ENCODE results near the gene CYFIP2. TPM values are rescaled to one million over a fixed set of nuclear protein-coding genes. Genes with fewer than 3 reads are reported as not detected.
A peak's percentile ranks its signal among the peaks of the same experiment; 100 is the strongest.

Gene CYFIP2
- polyA plus RNA-seq, 1 donor from 2014 or later = 59.7 TPM

DNA sequence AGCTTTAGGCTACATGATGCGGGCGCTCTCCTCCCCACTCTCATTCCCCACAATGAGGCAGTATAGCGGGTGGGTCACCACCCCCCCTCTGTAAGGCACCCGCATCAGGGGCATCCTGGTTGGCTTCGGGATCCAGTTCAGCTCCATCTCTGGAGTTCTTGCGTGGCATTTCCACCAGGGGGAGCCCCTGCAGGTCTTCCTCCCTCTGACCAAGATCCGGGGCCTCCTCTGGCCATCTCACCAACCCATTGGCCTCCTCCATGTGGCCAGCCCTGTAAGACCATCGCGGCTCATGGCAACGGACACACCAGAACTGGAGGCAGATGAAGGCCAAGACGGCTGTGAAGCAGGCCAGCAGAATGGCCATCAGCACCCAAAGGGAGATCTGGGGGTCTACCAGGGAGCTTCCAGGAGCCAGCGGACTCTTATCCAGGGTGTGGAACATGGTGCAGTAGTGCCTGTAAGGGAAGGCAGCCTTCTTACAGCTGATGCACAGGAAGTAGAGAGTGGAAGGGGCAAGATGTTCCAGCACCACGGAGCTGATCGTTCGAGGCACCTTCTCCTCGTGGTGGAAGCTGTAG is 77.0 kb downstream of the CYFIP2 start:
- H3K9ac ChIP-seq (ENCODE audit: low read length) = no peak overlapping the region
- peaks cover 19% of the 10 kb centered on the region for H3K36me3 ChIP-seq (ENCODE audit: insufficient read depth, low read length)

DNA sequence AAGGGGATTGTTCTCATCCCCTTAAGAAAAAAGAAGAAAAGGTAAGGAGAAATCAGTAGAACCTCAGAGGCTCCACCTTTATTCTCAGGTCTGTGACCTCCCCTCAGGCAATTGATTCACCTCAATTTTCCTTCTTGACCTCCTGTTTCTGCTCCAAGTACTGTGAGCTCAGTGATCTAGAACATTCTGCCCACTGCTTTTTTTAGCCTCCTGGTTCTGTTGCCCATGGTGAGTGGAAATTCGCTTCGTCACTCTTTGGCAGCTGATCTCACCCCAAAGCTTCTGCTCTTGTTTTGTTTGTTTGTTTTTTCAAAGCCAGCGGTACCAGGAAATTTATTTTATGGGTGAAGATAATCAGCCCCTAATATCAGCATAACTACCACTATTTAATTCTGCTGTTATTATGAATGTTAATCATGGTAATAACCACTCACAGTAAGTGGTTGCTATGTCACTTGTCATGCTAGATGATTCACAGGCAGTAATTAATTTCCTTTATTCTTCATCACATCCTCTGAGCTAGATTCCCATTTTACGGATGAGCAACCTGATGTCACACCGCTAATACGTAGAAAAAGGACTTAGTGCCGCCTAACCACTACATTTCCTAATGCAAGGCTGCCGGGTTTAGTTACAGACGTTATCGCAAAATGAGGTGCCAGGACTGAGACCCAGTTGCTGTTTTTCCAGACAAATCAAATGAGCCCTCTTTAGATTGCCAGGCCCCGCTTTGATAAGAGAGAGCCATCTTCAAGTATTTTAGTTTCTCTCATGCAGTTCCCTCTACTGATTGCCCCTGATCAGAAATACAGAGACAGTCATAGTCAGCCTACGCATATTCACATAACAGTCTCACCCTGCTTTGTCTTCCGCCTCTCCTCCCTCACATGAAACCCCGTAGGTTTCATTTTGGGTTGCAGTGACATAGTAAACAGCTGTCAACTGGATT is 78.2 kb downstream of the CYFIP2 start:
- TF ChIP-seq TAF1 (IDR thresholded peaks at IDR 0.05; ENCODE audit: low read depth) (no peak), CTCF (IDR thresholded peaks at IDR 0.05; ENCODE audit: poor library complexity, severe bottlenecking) (no peak), MXI1 (conservative IDR thresholded peaks at IDR 0.05; ENCODE audit: poor library complexity, severe bottlenecking) (no peak), RAD21 (conservative IDR thresholded peaks at IDR 0.05) (no peak), EZH2 (IDR thresholded peaks at IDR 0.05; ENCODE audit: borderline replicate concordance, insufficient read depth, low read length, poor library complexity, severe bottlenecking) (no peak), POLR2AphosphoS5 (IDR thresholded peaks at IDR 0.05) (no peak), SMC3 (conservative IDR thresholded peaks at IDR 0.05; ENCODE audit: poor library complexity) (no peak), EP300 (conservative IDR thresholded peaks at IDR 0.05; ENCODE audit: poor library complexity, severe bottlenecking) (no peak)
- TF ChIP-seq, protein P1, sequence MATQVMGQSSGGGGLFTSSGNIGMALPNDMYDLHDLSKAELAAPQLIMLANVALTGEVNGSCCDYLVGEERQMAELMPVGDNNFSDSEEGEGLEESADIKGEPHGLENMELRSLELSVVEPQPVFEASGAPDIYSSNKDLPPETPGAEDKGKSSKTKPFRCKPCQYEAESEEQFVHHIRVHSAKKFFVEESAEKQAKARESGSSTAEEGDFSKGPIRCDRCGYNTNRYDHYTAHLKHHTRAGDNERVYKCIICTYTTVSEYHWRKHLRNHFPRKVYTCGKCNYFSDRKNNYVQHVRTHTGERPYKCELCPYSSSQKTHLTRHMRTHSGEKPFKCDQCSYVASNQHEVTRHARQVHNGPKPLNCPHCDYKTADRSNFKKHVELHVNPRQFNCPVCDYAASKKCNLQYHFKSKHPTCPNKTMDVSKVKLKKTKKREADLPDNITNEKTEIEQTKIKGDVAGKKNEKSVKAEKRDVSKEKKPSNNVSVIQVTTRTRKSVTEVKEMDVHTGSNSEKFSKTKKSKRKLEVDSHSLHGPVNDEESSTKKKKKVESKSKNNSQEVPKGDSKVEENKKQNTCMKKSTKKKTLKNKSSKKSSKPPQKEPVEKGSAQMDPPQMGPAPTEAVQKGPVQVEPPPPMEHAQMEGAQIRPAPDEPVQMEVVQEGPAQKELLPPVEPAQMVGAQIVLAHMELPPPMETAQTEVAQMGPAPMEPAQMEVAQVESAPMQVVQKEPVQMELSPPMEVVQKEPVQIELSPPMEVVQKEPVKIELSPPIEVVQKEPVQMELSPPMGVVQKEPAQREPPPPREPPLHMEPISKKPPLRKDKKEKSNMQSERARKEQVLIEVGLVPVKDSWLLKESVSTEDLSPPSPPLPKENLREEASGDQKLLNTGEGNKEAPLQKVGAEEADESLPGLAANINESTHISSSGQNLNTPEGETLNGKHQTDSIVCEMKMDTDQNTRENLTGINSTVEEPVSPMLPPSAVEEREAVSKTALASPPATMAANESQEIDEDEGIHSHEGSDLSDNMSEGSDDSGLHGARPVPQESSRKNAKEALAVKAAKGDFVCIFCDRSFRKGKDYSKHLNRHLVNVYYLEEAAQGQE (IDR thresholded peaks at IDR 0.05; ENCODE audit: borderline replicate concordance) = no peak
- peak overlapping the region; percentile 78 for H3K27ac ChIP-seq (ENCODE audit: low read length)
- no peaks in the 10 kb centered on the region for H3K27me3 ChIP-seq (ENCODE audit: insufficient read depth, low read depth, low read length)
- H3K9me3 ChIP-seq (ENCODE audit: low read length) = no peaks in the 10 kb centered on the region
- H3K36me3 ChIP-seq (ENCODE audit: insufficient read depth, low read length) = peaks cover 13% of the 10 kb centered on the region
- peak overlapping the region; percentile 52 for H3K4me3 ChIP-seq (ENCODE audit: low read length)
- H3F3A ChIP-seq (ENCODE audit: insufficient read depth, low read length, poor library complexity, severe bottlenecking) = no peaks in the 10 kb centered on the region
- H4K20me1 ChIP-seq (ENCODE audit: insufficient read depth) = no peaks in the 10 kb centered on the region
- H2AFZ ChIP-seq (ENCODE audit: low read depth, low read length) = no peak overlapping the region
- peak overlapping the region; percentile 37 for H3K4me2 ChIP-seq (ENCODE audit: low read length)
- H3K9me2 ChIP-seq (ENCODE audit: insufficient read depth, low read length) = no peaks in the 10 kb centered on the region
- no peaks in the 10 kb centered on the region for H3K79me2 ChIP-seq (replicated peaks; ENCODE audit: insufficient read depth, low read length)
- H3K9ac ChIP-seq (ENCODE audit: low read length) = peak overlapping the region; percentile 57

More for the DNA sequence above, 77.0 kb downstream of the CYFIP2 start:
- Histone ChIP-seq H4K20me1 (ENCODE audit: insufficient read depth) (no peaks in the 10 kb centered on the region), H3K27me3 (ENCODE audit: insufficient read depth, low read depth, low read length) (no peaks in the 10 kb centered on the region), H3K79me2 (replicated peaks; ENCODE audit: insufficient read depth, low read length) (no peaks in the 10 kb centered on the region), H3K4me3 (ENCODE audit: low read length) (no peak overlapping the region), H3F3A (ENCODE audit: insufficient read depth, low read length, poor library complexity, severe bottlenecking) (no peaks in the 10 kb centered on the region), H3K4me2 (ENCODE audit: low read length) (no peak overlapping the region), H2AFZ (ENCODE audit: low read depth, low read length) (no peak overlapping the region), H3K27ac (ENCODE audit: low read length) (no peak overlapping the region), H3K9me3 (ENCODE audit: low read length) (no peaks in the 10 kb centered on the region), H3K9me2 (ENCODE audit: insufficient read depth, low read length) (no peaks in the 10 kb centered on the region)
- TF ChIP-seq CTCF (IDR thresholded peaks at IDR 0.05; ENCODE audit: poor library complexity, severe bottlenecking) = peak; percentile 27
- peak; percentile 10 for TF ChIP-seq RAD21 (conservative IDR thresholded peaks at IDR 0.05)
- no peak for TF ChIP-seq EZH2 (IDR thresholded peaks at IDR 0.05; ENCODE audit: borderline replicate concordance, insufficient read depth, low read length, poor library complexity, severe bottlenecking)
